ENCODE measurements around the gene FGF10.

FGF10 gene

DNA sequence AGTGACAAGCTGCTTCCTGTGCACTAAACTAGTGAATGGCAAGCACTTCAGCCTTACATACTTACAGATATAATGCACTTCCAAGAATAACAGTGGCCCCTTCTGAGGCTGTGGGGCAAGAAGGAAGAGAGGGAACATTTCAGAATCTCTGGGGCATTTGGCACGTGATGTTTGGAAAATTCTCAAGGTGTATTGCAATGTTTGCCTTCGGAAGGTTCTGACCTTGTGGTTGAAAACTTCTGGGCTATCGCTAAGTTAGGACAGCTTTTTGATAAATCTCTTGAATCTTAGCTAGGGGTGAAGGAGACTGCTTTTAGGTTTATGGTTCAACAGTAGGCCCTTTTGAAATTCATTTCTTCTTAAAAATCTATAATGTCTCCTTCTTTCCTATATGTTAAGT is 7.1 kb upstream of the FGF10 start:
- H3K27ac Mint-ChIP-seq, result no peak overlapping the region
- no peak overlapping the region for H3K4me3 Mint-ChIP-seq
- H3K4me1 Mint-ChIP-seq, result peaks cover 6% of the 10 kb centered on the region
- TF ChIP-seq, protein P1, sequence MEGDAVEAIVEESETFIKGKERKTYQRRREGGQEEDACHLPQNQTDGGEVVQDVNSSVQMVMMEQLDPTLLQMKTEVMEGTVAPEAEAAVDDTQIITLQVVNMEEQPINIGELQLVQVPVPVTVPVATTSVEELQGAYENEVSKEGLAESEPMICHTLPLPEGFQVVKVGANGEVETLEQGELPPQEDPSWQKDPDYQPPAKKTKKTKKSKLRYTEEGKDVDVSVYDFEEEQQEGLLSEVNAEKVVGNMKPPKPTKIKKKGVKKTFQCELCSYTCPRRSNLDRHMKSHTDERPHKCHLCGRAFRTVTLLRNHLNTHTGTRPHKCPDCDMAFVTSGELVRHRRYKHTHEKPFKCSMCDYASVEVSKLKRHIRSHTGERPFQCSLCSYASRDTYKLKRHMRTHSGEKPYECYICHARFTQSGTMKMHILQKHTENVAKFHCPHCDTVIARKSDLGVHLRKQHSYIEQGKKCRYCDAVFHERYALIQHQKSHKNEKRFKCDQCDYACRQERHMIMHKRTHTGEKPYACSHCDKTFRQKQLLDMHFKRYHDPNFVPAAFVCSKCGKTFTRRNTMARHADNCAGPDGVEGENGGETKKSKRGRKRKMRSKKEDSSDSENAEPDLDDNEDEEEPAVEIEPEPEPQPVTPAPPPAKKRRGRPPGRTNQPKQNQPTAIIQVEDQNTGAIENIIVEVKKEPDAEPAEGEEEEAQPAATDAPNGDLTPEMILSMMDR (IDR thresholded peaks at IDR 0.05; ENCODE audit: unreplicated experiment in 3 of 3), result no peak
- H3K36me3 Mint-ChIP-seq (ENCODE audit: low read depth), result peaks cover 9% of the 10 kb centered on the region
- H3K9me3 Mint-ChIP-seq, result no peaks in the 10 kb centered on the region
- peaks cover 16% of the 10 kb centered on the region for H3K27me3 Mint-ChIP-seq (ENCODE audit: low read depth)

DNA sequence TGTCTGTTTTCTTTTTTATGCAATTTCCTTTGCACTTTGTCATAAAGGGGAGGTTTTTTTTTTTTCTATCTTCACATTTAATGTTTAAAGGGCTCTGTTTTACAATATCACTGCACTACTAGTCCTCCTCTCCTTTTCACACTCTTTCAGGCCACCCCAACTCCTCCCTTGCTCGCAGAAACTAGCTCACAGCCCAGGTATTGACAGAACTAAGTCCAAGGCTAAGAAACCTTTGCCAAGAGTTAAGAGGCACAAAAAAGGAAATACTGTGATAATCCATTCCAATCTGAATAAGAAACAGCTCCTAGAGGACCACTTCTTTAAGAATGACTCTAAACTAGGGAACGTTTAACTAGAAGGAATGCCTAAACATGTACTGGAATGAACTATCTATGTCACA is 1.1 kb upstream of the FGF10 start:
- H3K27ac Mint-ChIP-seq, result peak overlapping the region; percentile 73 to 77 (median 77)

DNA sequence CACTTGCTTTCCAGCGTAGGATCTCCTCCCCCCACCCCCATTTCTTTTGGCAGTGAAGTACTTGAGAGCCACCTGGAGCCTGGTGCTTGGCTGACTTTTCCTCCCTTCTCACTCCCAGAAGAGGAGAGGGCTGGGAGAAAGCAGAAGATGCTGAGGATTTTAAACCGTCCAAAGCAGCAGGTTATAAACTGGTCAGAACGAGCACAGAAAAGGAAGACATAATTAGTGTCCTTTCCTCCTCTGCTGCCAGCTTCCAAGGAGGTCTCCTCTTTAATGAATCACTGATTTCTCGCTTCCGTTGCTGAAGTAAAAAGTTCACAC is 563 bp upstream of the FGF10 start:
- H3K4me1 Mint-ChIP-seq, result peaks cover 30% of the 10 kb centered on the region

More for the DNA sequence above, 1.1 kb upstream of the FGF10 start:
- H3K36me3 Mint-ChIP-seq (ENCODE audit: low read depth), result no peaks in the 10 kb centered on the region
- H3K4me3 Mint-ChIP-seq, result peak overlapping the region; percentile 93 to 96 (median 94)
- H3K9me3 Mint-ChIP-seq, result no peaks in the 10 kb centered on the region
- TF ChIP-seq, protein P1 (IDR thresholded peaks at IDR 0.05; ENCODE audit: unreplicated experiment in 3 of 3), result no peak
- peaks cover 24% of the 10 kb centered on the region for H3K4me1 Mint-ChIP-seq
- peaks cover 47% of the 10 kb centered on the region for H3K27me3 Mint-ChIP-seq (ENCODE audit: low read depth)

DNA sequence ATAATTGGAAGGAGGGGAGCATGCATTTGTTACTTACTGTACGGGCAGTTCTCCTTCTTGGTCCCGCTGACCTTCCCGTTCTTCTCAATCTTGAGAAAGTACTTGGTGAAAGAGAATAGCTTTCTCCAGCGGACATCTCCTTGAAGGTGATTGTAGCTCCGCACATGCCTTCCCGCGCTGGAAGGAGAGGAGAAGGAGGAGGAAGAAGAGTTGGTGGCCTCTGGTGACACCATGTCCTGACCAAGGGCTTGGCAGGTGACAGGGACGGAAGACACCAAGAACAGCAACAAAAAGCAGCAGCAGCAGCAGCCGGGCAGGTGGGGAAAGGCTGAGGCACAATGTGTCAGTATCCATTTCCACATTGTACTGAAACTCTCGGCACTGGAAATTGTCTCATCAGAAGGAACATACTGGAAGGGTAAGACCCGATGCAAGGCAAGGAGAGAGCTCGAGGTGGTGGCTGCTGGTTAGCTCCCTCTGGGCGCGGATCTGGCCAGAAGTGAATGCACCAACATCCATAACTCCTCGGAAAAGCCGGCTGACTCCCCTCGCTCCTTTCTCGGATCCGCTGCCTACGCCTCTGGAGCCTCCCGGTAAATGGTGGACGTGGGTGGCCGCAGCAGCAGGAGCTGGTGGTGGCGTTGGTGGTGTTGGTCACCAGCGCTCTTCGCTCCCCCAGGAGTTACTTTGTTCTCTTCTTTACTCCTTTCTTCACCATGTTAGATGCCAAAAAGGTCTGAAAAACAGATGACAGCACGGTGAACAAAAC is 715 bp downstream of the FGF10 start:
- Mint-ChIP-seq H3K9me3 (no peaks in the 10 kb centered on the region), H3K4me3 (peak overlapping the region; percentile 93 to 96 (median 94)), H3K27ac (peak overlapping the region; percentile 73 to 86 (median 77)), H3K27me3 (ENCODE audit: low read depth) (peaks cover 44% of the 10 kb centered on the region), H3K36me3 (ENCODE audit: low read depth) (no peaks in the 10 kb centered on the region), H3K4me1 (peaks cover 42% of the 10 kb centered on the region)
- TF ChIP-seq, protein P1 (IDR thresholded peaks at IDR 0.05; ENCODE audit: unreplicated experiment in 3 of 3), result no peak

More for the DNA sequence above, 563 bp upstream of the FGF10 start:
- Mint-ChIP-seq H3K27ac (peak overlapping the region; percentile 73 to 77 (median 77)), H3K4me3 (peak overlapping the region; percentile 93 to 96 (median 94)), H3K36me3 (ENCODE audit: low read depth) (no peaks in the 10 kb centered on the region), H3K9me3 (no peaks in the 10 kb centered on the region), H3K27me3 (ENCODE audit: low read depth) (peaks cover 45% of the 10 kb centered on the region)
- TF ChIP-seq, protein P1 (IDR thresholded peaks at IDR 0.05; ENCODE audit: unreplicated experiment in 3 of 3), result no peak

DNA sequence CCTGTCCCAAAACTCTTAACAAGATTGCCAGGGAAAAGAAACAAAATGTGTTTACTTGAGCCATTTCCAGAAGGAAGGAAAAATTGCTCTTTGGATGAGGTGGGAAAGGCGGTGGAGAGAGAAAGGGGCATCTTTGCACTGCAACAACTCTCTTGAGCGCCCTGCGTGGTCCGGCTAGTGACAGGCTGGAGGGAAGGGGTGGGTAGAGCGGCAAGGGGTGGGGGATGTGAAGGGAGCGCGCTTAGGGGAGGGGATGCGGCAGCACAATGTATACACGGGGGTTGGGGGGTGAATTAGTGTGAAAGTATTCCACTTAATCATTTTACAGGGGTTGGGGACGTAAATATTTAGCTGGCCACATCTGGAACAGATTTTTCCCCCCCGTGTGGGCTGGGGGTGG is 1.3 kb downstream of the FGF10 start:
- Mint-ChIP-seq H3K36me3 (ENCODE audit: low read depth) (no peaks in the 10 kb centered on the region), H3K4me3 (peak overlapping the region; percentile 93 to 96 (median 94)), H3K4me1 (peaks cover 47% of the 10 kb centered on the region), H3K9me3 (no peaks in the 10 kb centered on the region), H3K27me3 (ENCODE audit: low read depth) (peaks cover 44% of the 10 kb centered on the region), H3K27ac (peak overlapping the region; percentile 73 to 86 (median 77))
- TF ChIP-seq, protein P1 (IDR thresholded peaks at IDR 0.05; ENCODE audit: unreplicated experiment in 3 of 3), result no peak

DNA sequence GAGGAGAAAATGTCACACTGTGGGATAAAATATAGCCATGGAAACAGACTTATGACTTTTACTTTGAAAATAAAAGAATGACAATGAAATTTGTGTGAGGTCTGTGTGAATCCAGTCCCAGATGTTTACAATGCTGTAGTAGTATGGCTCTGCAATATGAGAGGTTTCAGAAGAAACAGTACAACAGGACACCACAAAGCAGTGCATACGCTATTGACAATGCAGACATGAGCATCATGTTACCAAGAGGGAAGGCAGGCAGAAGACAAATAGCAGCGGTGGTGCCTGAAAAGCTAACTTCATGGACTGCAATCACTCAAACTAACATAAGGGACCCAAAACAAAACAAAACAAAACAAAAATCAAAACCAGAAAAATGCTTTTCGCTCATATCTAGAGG is 1.8 kb downstream of the FGF10 start:
- peak overlapping the region; percentile 93 to 96 (median 94) for H3K4me3 Mint-ChIP-seq
- H3K27ac Mint-ChIP-seq, result peak overlapping the region; percentile 73 to 86 (median 77)
- no peaks in the 10 kb centered on the region for H3K9me3 Mint-ChIP-seq
- no peaks in the 10 kb centered on the region for H3K36me3 Mint-ChIP-seq (ENCODE audit: low read depth)
- TF ChIP-seq, protein P1 (IDR thresholded peaks at IDR 0.05; ENCODE audit: unreplicated experiment in 3 of 3), result no peak
- H3K27me3 Mint-ChIP-seq (ENCODE audit: low read depth), result peaks cover 41% of the 10 kb centered on the region
- H3K4me1 Mint-ChIP-seq, result peaks cover 47% of the 10 kb centered on the region
